Large intestine (tissue), 3 donors: Measurements from ENCODE around the gene RIOK1. TPM values are rescaled to one million over a fixed set of nuclear protein-coding genes. Genes with fewer than 3 reads are reported as not detected.

Experiments
- DNase-seq, 2 donors: peaks; one replicate each; pipeline versions ENCODE4 v3.0.0 to v3.0.0-alpha.2; 2013
- H3K27ac ChIP-seq: one replicate; pipeline ENCODE4 v1.5.1; 2013; ENCODE audit warnings: low read length
- H3K27me3 ChIP-seq: 2 replicates; pipeline ENCODE4 v1.6.1; 2013; ENCODE audit warnings: low read length; ENCODE audit not compliant: control insufficient read depth, insufficient read depth
- H3K36me3 ChIP-seq: 2 replicates; pipeline ENCODE4 v1.6.1; 2013; ENCODE audit warnings: low read length; ENCODE audit not compliant: control insufficient read depth, insufficient read depth
- H3K4me1 ChIP-seq: one replicate; pipeline ENCODE4 v1.6.1; 2013; ENCODE audit warnings: low read length; ENCODE audit not compliant: control insufficient read depth, insufficient read depth
- H3K4me3 ChIP-seq: one replicate; pipeline ENCODE4 v1.5.1; 2013; ENCODE audit warnings: low read length
- H3K9me3 ChIP-seq: one replicate; pipeline ENCODE4 v1.6.1; 2013; ENCODE audit warnings: mild to moderate bottlenecking, low read depth, low read length, moderate library complexity; ENCODE audit not compliant: control insufficient read depth
- WGBS: methylation state at CpG from one replicate; pipeline ENCODE4 v1.1.5; 2013; ENCODE audit warnings: low lambda C conversion rate; ENCODE audit not compliant: insufficient coverage; 5-methylcytosine and 5-hydroxymethylcytosine counted together
- polyA plus RNA-seq: library from polyadenylated mRNA; unstranded; fragments of 120-200 nt; gene quantifications from one replicate; pipeline ENCODE4 v1.2.1, GENCODE V29; 2013

Gene RIOK1
- polyA plus RNA-seq, 1 donor, result 22.9 TPM

DNA sequence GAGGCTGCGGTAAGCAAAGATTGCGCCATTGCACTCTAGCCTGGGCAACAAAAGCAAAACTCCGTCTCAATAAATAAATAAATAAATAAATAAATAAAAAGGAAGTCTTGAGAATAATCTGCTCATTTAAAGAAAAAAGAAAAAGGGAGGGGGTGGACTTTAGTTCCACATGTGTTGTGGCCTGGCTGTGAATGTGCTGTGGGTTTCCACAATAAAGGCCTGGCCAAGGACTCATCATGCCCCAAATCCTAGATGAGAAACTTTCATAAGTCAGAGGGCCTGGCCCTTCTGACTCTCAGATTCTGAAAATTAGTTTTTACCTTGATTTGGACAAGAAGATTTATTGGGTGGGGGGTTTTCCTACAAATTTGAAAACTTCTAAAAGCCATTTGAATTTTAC, 48.4 kb downstream of the RIOK1 start:
- peaks cover 6% of the 10 kb centered on the region for H3K9me3 ChIP-seq
- DNase-seq, result no peak
- H3K27me3 ChIP-seq, result no peaks in the 10 kb centered on the region
- H3K36me3 ChIP-seq, result no peaks in the 10 kb centered on the region
- H3K4me3 ChIP-seq, result no peak overlapping the region
- no CpG with 5 or more reads among the region's 3 CpGs for WGBS
- peaks cover 5% of the 10 kb centered on the region for H3K4me1 ChIP-seq
- no peak overlapping the region for H3K27ac ChIP-seq

- Histone ChIP-seq H3K4me3 (no peak overlapping the region), H3K27me3 (no peaks in the 10 kb centered on the region), H3K36me3 (no peaks in the 10 kb centered on the region), H3K9me3 (peaks cover 6% of the 10 kb centered on the region), H3K27ac (no peak overlapping the region), H3K4me1 (peaks cover 5% of the 10 kb centered on the region)
- WGBS, result no CpG with 5 or more reads among the region's 3 CpGs
- DNase-seq, result no peak
These were observed 49.6 kb downstream of the RIOK1 start for GRCh38 chr6:7439228-7439627.

DNA sequence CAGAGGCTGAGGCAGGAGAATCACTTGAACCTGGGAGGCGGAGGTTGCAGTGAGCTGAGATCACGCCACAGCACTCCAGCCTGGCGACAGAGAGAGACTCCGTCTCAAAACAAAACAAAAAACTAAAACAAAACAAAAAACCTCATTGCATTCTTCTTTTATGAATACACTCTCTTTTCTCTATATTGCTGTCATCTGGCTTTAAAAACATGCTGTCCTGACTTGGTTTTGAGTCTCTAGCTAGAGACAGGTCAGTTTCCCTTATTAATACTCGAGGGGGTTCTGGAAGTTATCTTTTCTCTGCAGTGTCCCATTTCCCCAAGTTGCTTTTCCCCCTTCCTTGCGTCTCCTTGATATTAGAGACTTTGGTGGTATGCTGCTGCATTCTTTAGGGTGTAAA, 50.9 kb downstream of the RIOK1 start:
- DNase-seq, result no peak
- WGBS, result 70% methylated on average over 2 of the region's 6 CpGs
- Histone ChIP-seq H3K9me3 (peaks cover 6% of the 10 kb centered on the region), H3K4me3 (no peak overlapping the region), H3K36me3 (no peaks in the 10 kb centered on the region), H3K4me1 (peaks cover 5% of the 10 kb centered on the region), H3K27me3 (no peaks in the 10 kb centered on the region), H3K27ac (no peak overlapping the region)

DNA sequence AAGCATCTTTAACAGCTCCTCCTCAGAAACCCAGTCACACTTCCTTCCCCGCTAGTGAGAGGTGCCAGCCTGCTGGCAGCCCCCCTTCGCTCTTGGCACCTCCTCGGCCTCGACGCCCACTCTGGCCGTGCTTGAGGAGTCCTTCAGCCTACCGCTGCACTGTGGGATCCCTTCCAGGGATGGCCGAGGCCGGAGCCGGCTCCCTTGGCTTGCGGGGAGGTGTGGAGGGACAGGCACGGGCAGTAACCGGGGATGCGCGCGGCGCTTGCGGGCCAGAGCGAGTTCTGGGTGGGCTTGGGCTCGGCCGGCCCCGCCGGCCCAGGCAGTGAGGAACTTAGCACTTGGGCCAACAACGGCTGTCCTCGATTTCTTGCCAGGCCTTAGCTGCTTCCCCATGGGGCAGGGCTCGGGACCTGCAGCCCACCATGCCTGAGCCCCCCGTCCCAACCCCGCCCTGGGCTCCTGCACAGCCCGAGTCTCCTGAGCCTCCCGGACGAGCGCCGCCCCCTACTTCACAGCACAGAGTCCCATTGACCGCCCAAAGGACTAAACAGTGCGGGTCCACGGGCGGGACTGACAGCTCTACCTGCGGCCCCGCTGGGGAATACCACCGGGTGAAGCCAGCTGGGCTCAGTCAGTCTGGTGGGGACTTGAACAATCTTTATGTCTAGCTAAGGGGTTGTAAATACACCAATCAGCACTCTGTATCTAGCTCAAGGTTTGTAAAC, 51.6 kb downstream of the RIOK1 start:
- peaks cover 5% of the 10 kb centered on the region for H3K4me1 ChIP-seq
- peaks cover 6% of the 10 kb centered on the region for H3K9me3 ChIP-seq
- DNase-seq, result no peak
- H3K36me3 ChIP-seq, result no peaks in the 10 kb centered on the region
- WGBS, result no CpG with 5 or more reads among the region's 40 CpGs
- H3K27me3 ChIP-seq, result no peaks in the 10 kb centered on the region
- no peak overlapping the region for H3K4me3 ChIP-seq
- no peak overlapping the region for H3K27ac ChIP-seq

GRCh38 chr6:7442467-7442866, 52.9 kb downstream of the RIOK1 start:
- Histone ChIP-seq H3K27ac (no peak overlapping the region), H3K36me3 (no peaks in the 10 kb centered on the region), H3K9me3 (peaks cover 6% of the 10 kb centered on the region), H3K4me1 (peaks cover 5% of the 10 kb centered on the region), H3K27me3 (no peaks in the 10 kb centered on the region), H3K4me3 (no peak overlapping the region)
- DNase-seq, result no peak
- WGBS, result 89% methylated on average over 5 of the region's 11 CpGs

GRCh38 chr6:7445101-7445500, 55.5 kb downstream of the RIOK1 start:
- Histone ChIP-seq H3K9me3 (peaks cover 6% of the 10 kb centered on the region), H3K4me1 (no peaks in the 10 kb centered on the region), H3K27me3 (no peaks in the 10 kb centered on the region), H3K27ac (no peak overlapping the region), H3K36me3 (no peaks in the 10 kb centered on the region), H3K4me3 (no peak overlapping the region)
- no CpG with 5 or more reads among the region's 2 CpGs for WGBS
- DNase-seq, result no peak

DNA sequence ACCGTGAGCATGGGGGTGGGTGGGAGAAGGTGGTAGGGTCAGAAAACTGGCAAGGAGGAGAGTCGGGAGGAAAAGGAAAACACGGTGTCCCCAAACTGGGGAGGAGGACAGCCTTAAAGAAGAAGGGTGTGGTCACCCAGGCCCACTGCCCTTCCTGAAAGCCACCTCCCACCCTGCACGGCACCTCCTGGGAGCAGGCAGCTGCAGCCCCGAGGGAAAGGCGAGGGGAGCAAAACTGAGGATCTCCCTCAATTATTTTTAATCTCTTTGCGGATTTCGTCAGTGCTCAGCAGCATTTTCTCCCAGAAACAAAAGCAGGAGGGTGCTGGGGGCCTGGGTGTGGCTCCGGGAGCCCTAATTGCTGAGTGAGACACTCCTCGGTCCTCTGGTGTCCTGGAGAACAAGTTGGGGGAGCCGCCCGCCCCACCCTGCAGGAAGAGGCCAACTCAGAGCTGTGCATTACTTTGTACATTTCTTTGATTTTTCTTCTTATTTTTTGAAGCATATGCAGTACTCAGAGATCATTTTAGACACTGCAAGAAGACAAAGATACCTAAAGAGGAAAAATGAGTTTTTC, 56.4 kb downstream of the RIOK1 start:
- Histone ChIP-seq H3K4me1 (no peaks in the 10 kb centered on the region), H3K27me3 (no peaks in the 10 kb centered on the region), H3K36me3 (no peaks in the 10 kb centered on the region), H3K4me3 (no peak overlapping the region), H3K9me3 (peaks cover 5% of the 10 kb centered on the region), H3K27ac (no peak overlapping the region)
- no CpG with 5 or more reads among the region's 12 CpGs for WGBS
- no peak for DNase-seq

DNA sequence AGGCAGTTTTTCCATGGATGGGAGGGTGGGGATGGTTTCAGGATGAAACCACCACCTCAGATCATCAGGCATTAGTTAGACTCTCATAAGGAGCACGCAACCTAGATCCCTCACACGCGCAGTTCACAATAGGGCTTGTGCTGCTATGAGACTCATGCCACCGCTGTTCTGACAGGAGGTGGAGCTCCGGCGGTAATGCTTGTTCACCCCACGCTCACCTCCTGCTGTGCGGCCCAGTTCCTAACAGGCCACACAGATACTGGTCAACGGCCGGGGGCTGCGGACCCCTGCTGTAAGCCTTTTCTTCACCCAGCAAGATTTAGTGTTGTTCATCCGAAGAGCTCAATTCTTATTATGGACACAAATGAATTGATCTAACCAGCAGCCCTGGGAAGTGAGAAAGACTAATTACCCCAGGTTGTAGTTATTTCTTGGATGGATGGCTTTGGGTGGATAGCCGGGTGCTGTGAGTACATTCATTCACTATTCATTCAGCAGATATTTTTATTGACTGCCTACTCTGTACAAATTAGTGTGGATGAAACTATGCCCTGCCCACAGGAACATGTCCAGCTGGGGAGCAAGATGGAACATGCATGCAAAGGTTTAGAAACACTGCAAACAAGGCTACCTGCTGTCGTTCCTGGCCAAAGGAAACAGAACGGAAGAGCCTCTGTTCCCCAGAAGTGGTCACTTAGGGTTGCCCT, 57.2 kb downstream of the RIOK1 start:
- no peak overlapping the region for H3K4me3 ChIP-seq
- no peak overlapping the region for H3K27ac ChIP-seq
- H3K27me3 ChIP-seq, result no peaks in the 10 kb centered on the region
- DNase-seq, result no peak
- no peaks in the 10 kb centered on the region for H3K36me3 ChIP-seq
- whole genome bisulfite sequencing, result no CpG with 5 or more reads among the region's 15 CpGs
- no peaks in the 10 kb centered on the region for H3K9me3 ChIP-seq
- H3K4me1 ChIP-seq, result no peaks in the 10 kb centered on the region

- Histone ChIP-seq H3K27me3 (no peaks in the 10 kb centered on the region), H3K4me1 (no peaks in the 10 kb centered on the region), H3K27ac (no peak overlapping the region), H3K4me3 (no peak overlapping the region), H3K36me3 (no peaks in the 10 kb centered on the region), H3K9me3 (no peaks in the 10 kb centered on the region)
- WGBS, result 90% methylated on average over 2 of the region's 6 CpGs
- DNase-seq, result no peak
These were observed 58.6 kb downstream of the RIOK1 start for GRCh38 chr6:7448232-7448631.

DNA sequence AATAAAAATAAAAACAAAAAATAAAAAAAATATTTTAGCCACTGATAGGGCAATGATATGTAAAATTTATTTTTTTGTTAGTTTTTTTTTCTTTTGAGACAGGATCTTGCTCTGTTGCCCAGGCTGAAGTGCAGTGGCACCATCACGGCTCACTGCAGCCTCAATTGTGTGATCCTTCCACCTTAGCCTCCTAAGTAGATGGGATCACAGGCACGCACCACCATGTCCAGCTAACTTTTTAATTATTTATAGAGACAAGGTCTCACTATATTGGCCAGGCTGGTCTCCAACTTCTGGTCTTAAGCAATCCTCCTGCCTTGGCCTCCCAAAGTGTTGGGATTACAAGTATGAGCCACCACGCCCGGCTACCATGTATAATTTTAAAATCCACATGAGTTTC, 59.4 kb downstream of the RIOK1 start:
- Histone ChIP-seq H3K27ac (no peak overlapping the region), H3K4me3 (no peak overlapping the region), H3K9me3 (no peaks in the 10 kb centered on the region), H3K4me1 (no peaks in the 10 kb centered on the region), H3K36me3 (no peaks in the 10 kb centered on the region), H3K27me3 (no peaks in the 10 kb centered on the region)
- no peak for DNase-seq
- no CpG with 5 or more reads among the region's 4 CpGs for WGBS
